Activated T-cell treated with anti-CD3 and anti-CD28 coated beads for 1 hour (primary cell): ENCODE data around the gene LGI2.

ENCODE experiments used
- DNase-seq: peaks from one replicate; pipeline ENCODE4 v3.0.0-alpha.2; 2020; ENCODE audit warnings: low read depth

Gene LGI2

DNA sequence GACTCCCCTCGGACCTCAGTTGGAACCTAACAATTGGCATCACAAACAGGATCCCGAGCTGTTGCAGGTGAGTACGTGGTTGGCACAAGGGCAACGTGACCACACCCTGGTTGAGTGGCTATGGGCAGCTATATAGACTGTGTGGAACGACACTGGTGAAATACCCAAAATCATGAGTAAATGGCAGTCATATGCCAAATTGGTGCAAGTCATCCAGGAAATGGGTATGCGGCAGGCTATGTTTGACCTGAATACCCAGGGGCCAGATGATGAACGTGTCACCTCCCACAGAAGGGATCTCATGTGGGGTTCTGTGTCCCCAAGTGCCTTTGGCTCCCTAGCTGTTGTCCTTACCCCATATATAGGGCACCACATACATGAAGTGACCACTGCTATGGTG is 64.7 kb downstream of the LGI2 start:
- DNase-seq: no peak

DNA sequence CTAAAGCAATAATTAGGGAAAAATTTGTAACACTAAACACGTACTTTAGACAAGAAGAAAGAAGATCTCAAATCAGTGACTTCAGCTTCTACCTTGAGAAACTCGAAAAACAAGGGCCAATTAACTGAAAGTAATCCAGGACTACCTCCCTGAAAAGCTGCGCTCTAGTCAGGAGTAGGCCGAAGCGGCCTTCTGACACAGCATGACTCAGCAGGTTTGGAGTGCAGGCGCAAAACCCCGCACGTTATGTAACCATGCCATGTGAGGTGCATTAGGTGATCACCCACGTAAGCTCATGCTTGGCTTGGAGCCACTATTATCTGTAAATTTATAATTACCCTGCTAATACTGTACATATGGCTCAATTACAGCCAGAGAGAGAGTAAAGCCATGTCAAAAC is 65.1 kb downstream of the LGI2 start:
- no peak for DNase-seq

DNA sequence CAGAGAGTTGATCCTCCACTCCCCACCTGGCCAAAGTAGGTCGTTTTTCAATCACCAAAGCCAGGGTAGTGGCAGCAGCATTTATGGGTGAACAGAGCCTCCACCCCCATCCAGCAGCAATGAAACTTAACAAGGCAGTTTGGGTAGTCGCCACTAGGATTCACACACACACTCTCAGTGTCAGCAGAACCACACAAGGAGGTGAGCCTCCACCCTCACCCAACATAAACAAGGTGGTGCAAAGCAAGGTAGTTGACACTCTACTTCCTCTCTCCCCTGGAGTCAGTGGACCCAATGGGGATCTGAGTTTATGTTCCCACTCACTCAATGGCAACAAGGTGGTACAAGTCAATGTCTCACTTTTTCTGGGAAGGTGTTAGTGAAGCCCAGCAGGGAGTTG is 67.5 kb downstream of the LGI2 start:
- no peak for DNase-seq

DNA sequence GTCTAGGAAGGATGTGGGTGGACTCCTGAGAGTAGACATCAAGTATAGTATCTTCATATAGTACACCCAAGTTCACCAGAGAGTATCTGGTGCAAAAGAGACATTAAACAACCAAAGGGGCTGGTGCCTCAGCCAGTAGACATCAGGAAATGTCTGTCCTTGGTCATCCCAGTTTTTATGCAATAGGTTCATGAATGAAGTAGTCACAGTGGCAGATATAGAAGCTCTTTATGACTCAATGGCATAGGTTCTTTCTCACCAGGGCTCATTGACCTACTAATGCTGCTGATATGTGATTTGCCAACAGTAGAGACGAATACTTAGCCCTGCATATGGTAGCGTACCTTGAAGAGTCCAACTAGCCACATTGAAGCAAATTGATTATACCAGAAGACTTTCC is 72.9 kb downstream of the LGI2 start:
- DNase-seq: no peak

DNA sequence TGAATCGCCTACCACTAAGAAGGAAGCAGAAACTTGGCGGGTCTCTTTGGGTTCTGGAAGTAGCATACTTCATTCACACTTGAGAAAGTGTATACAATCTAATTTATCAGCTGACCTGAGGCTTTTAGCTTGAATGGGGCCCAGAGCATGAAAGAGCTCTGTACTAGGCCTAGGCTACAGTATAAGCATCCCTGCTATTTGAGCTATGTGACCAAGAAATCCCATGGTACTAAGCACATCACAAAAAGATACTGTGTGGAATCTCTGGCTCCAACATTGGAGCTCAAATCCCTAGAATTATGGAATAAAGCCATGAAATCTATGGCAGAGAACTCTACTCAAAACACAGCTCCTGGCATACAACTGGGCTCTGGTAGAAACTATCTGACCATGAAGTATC is 74.0 kb downstream of the LGI2 start:
- no peak for DNase-seq

DNA sequence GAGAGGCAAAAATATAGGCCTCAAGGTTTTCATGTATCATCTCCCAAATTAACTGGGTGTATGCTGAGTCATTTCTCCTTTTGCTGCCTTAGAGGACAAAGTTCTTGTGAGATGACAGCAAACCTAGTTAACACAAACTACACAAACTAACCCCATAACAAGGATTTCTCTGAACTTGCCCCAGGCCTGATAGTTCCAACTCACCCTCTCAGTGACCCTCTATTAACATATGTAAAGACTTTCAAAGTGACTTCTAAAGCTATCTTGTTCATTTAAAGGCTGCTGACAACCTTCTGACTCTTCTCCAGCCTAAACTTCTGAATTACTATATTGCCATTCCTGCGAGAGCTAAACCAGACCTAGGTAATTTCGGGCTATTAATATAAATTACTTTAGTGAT is 74.7 kb downstream of the LGI2 start:
- no peak for DNase-seq

DNA sequence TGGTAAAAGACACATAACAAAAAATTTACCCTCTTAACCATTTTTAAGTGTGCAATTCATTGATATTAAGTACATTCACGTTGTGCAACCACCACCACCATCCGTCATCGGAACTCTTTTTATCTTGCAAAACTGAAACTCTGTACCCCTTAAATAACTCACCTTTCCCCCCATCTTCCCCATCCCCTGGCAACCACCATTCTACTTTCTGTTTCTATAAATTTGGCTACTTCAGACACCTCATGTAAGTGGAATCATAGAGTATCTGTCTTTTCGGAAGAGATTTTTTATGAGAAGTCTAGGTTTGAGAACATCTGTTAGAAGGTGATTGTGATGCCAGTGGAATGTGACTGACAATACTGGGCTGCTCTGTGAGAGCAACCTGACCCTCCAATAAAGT is 78.1 kb downstream of the LGI2 start:
- DNase-seq: no peak

DNA sequence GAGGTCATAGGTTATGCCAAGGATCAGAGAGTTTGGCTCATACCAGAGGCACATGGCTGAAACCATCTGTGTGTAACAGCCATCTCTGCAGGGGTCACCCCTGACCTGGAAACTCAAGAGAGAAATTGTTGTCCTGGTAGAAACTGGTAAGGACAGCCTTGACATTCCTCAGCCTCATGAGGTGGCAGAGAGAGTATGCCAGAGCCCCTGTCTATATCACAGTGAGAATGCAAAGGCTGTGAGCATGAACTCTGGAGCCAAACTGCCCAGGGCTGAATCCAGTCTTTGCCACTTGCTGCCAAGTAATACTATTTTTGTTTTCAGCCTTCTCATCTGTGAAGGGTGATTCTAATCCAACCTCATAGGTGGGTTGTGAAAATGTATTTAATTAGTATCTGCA is 80.8 kb downstream of the LGI2 start:
- DNase-seq: no peak
